ENCODE results near the gene TMSB4X. TPM values are rescaled to one million over a fixed set of nuclear protein-coding genes. Genes with fewer than 3 reads are reported as not detected.

Gene TMSB4X
- total and polyA plus RNA-seq, 2 donors (not counting 3 experiments of a cell fraction or from before 2014, with no cell fraction given), result 4,136 to 6,858 TPM

DNA sequence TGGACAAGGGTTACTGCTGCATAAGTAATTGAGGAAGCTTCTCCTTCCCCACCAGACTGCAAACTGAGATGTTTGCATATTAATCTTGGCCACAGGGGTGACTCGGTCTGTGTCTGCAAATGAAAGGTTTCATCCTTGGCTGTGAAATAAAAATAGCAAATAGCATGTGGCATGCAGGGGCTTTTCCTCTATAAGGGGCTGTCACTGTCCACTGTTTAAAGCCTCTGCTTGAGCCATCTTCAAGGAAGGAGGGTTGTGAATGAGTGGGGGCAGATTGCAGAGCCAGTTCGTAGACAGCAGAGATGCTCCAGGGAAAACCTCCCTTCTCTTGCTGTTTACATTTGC is 33.3 kb downstream of the TMSB4X start:
- dilution Hi-C loops (cut with MboI; ENCODE audit: extremely low pct_ligation_motif_present, low sequenced_read_pairs) (no loop called here), intact Hi-C loops (cut with micrococcal nuclease) (no loop called here)
- no TSS peak for BruUV-seq (replicated peaks)
- Histone ChIP-seq H3K27me3 (ENCODE audit: control insufficient read depth in 2 of 2, insufficient read depth in 2 of 2, low read length in 2 of 2) (no peaks in the 10 kb centered on the region), H3K27ac (ENCODE audit: insufficient read depth, low read depth, low read length) (no peak overlapping the region), H4K20me1 (replicated peaks; ENCODE audit: control insufficient read depth, extremely low read depth, insufficient read depth, low read length) (no peaks in the 10 kb centered on the region), H2AFZ (ENCODE audit: low read depth, low read length) (no peak overlapping the region), H3K9me1 (replicated peaks; ENCODE audit: control insufficient read depth, extremely low read depth, insufficient read depth, low read length) (no peaks in the 10 kb centered on the region), H3K9me3 (replicated peaks; ENCODE audit: control insufficient read depth, insufficient read depth, low read length) (no peaks in the 10 kb centered on the region), H3K36me3 (ENCODE audit: control insufficient read depth in 2 of 2, extremely low read depth in 1 of 2, insufficient read depth in 2 of 2, low read length in 2 of 2) (no peaks in the 10 kb centered on the region), H3K9ac (replicated peaks; ENCODE audit: extremely low read depth, insufficient read depth, low read length) (no peak overlapping the region), H3K4me3 (replicated peaks in 1 of 3; ENCODE audit: insufficient read depth in 1 of 3, low read depth in 1 of 3, low read length in 3 of 3) (no peak overlapping the region), H3K79me2 (ENCODE audit: control insufficient read depth, insufficient read depth, low read length) (no peaks in the 10 kb centered on the region), H3K4me1 (ENCODE audit: control insufficient read depth, extremely low read depth, insufficient read depth, low read length) (no peaks in the 10 kb centered on the region), H3K4me2 (ENCODE audit: insufficient read depth, low read length) (no peak overlapping the region)
- no peak for TF ChIP-seq MYC (IDR thresholded peaks at IDR 0.05; ENCODE audit: low read depth, low read length)
- no peak for TF ChIP-seq CTCF (IDR thresholded peaks at IDR 0.05; ENCODE audit: extremely low read depth in 1 of 2, insufficient read depth in 1 of 2, low read depth in 1 of 2, low read length in 2 of 2)
- no peak for TF ChIP-seq JUN (IDR thresholded peaks at IDR 0.05; ENCODE audit: borderline replicate concordance, insufficient read depth, insufficient read length, low read depth)
- TF ChIP-seq EZH2 (IDR thresholded peaks at IDR 0.05; ENCODE audit: borderline replicate concordance, low read depth, low read length, severe bottlenecking), result no peak
- TF ChIP-seq POLR2A (IDR thresholded peaks at IDR 0.05; ENCODE audit: low read depth, low read length), result no peak
- TF ChIP-seq POLR2AphosphoS5 (IDR thresholded peaks at IDR 0.05; ENCODE audit: insufficient read depth, low read depth, low read length), result no peak
- TF ChIP-seq, protein P1, sequence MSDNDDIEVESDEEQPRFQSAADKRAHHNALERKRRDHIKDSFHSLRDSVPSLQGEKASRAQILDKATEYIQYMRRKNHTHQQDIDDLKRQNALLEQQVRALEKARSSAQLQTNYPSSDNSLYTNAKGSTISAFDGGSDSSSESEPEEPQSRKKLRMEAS (IDR thresholded peaks at IDR 0.05; ENCODE audit: insufficient read depth, insufficient read length), result no peak
- no peak for TF ChIP-seq GATA2 (IDR thresholded peaks at IDR 0.05; ENCODE audit: insufficient read depth, insufficient read length, low read depth, low read length)
- CTCF ChIA-PET, result no interaction called here
- no peak for DNase-seq (ENCODE audit: low read depth, low spot score)
- POLR2A ChIA-PET, result no interaction called here
- no peak for FAIRE-seq

Data from endothelial cell of umbilical vein (primary cell).